Right lung (tissue), 5 donors: Measurements from ENCODE around the gene HAPLN2. TPM values are rescaled to one million over a fixed set of nuclear protein-coding genes. Genes with fewer than 3 reads are reported as not detected.
A peak's percentile ranks its signal among the peaks of the same experiment; 100 is the strongest.
"Not testable (repeated sequence)": the region's sequence is repeated elsewhere in the genome, so short reads cannot be mapped to it uniquely, and the experiment has no call there.

Experiments
- DNase-seq, 2 donors: peaks; one replicate each; pipeline ENCODE4 v3.0.0-alpha.2; 2013
- polyA plus RNA-seq, 5 donors: library from polyadenylated mRNA; unstranded; fragments of 120-200 nt; gene quantifications; one replicate each; pipeline versions ENCODE4 v1.2.1 to v1.2.3, GENCODE V29; 2013; ENCODE audit warnings: inconsistent platforms in 1 of 5, low replicate concordance in 1 of 5; ENCODE audit not compliant: insufficient read length in 5 of 5, insufficient read depth in 1 of 5

The HAPLN2 gene
- polyA plus RNA-seq, 5 donors: 0.33 to 0.39 (median 0.33) TPM; not detected in 2

- DNase-seq: no peak
Measured at GRCh38 chr1:156619582-156619955, 354 bp downstream of the HAPLN2 start.

GRCh38 chr1:156622581-156623297 lies 3.5 kb downstream of the HAPLN2 start:
- DNase-seq: no peak

GRCh38 chr1:156623946-156624813 lies 5.0 kb downstream of the HAPLN2 start:
- no peak for DNase-seq

- no peak for DNase-seq
Measured at GRCh38 chr1:156624814-156625435, 5.7 kb downstream of the HAPLN2 start.

GRCh38 chr1:156625436-156626078 lies 6.3 kb downstream of the HAPLN2 start:
- DNase-seq: no peak

GRCh38 chr1:156626079-156626438 lies 6.8 kb downstream of the HAPLN2 start:
- DNase-seq: no peak

- no peak for DNase-seq
Measured at GRCh38 chr1:156627313-156627880, 8.2 kb downstream of the HAPLN2 start.

- DNase-seq: no peak
Measured at GRCh38 chr1:156629823-156630449, 10.7 kb downstream of the HAPLN2 start.

GRCh38 chr1:156631152-156631551 lies 11.9 kb downstream of the HAPLN2 start:
- DNase-seq: not testable (repeated sequence)

- no peak for DNase-seq
Measured at GRCh38 chr1:156632355-156632754, 13.1 kb downstream of the HAPLN2 start.

- DNase-seq: no peak
Measured at GRCh38 chr1:156638189-156638985, 19.2 kb downstream of the HAPLN2 start.

GRCh38 chr1:156639601-156640101 lies 20.4 kb downstream of the HAPLN2 start:
- DNase-seq: no peak

GRCh38 chr1:156640842-156641706 lies 21.9 kb downstream of the HAPLN2 start:
- no peak for DNase-seq

GRCh38 chr1:156641761-156642264 lies 22.6 kb downstream of the HAPLN2 start, which contains the start of gene BCAN:
BCAN (plus strand) TSS chr1:156642117; CDS start chr1:156646055, 3,938 bp downstream.
- DNase-seq: peak in 1 of 2 donors; percentile 23

- no peak for DNase-seq
Measured at GRCh38 chr1:156642265-156643048, 23.2 kb downstream of the HAPLN2 start.

- DNase-seq: no peak
Measured at GRCh38 chr1:156643049-156643777, 24.0 kb downstream of the HAPLN2 start.

- DNase-seq: no peak
Measured at GRCh38 chr1:156643778-156644092, 24.5 kb downstream of the HAPLN2 start.
